ENCODE measurements around the gene TSPO2.

Gene TSPO2

GRCh38 chr6:41049955-41050354, 7.7 kb downstream of the TSPO2 start:
- DNase-seq (ENCODE audit: low read depth in 1 of 2, low spot score in 1 of 2): no peak

GRCh38 chr6:41050536-41050935, 8.3 kb downstream of the TSPO2 start:
- no peak for DNase-seq (ENCODE audit: low read depth in 1 of 2, low spot score in 1 of 2)

GRCh38 chr6:41051873-41052272, 9.6 kb downstream of the TSPO2 start:
- DNase-seq (ENCODE audit: low read depth in 1 of 2, low spot score in 1 of 2): no peak

- DNase-seq (ENCODE audit: low read depth in 1 of 2, low spot score in 1 of 2): no peak
Observed at GRCh38 chr6:41053041-41053440, 10.8 kb downstream of the TSPO2 start, which contains the start of gene APOBEC2. Gene APOBEC2 (plus strand): TSS chr6:41053202. CDS start chr6:41053348, 146 bp downstream.

GRCh38 chr6:41054511-41054910, 12.2 kb downstream of the TSPO2 start:
- DNase-seq (ENCODE audit: low read depth in 1 of 2, low spot score in 1 of 2): no peak

- no peak for DNase-seq (ENCODE audit: low read depth in 1 of 2, low spot score in 1 of 2)
Observed at GRCh38 chr6:41055149-41055548, 12.9 kb downstream of the TSPO2 start.

GRCh38 chr6:41056768-41057490, 14.7 kb downstream of the TSPO2 start:
- DNase-seq (ENCODE audit: low read depth in 1 of 2, low spot score in 1 of 2): no peak

- DNase-seq (ENCODE audit: low read depth in 1 of 2, low spot score in 1 of 2): no peak
Observed at GRCh38 chr6:41058783-41059181, 16.5 kb downstream of the TSPO2 start.

GRCh38 chr6:41059556-41059955, 17.3 kb downstream of the TSPO2 start:
- DNase-seq (ENCODE audit: low read depth in 1 of 2, low spot score in 1 of 2): no peak

- DNase-seq (ENCODE audit: low read depth in 1 of 2, low spot score in 1 of 2): no peak
Observed at GRCh38 chr6:41061196-41061726, 19.0 kb downstream of the TSPO2 start.

GRCh38 chr6:41062056-41062455, 19.8 kb downstream of the TSPO2 start:
- DNase-seq (ENCODE audit: low read depth in 1 of 2, low spot score in 1 of 2): no peak

GRCh38 chr6:41063884-41064285, 21.6 kb downstream of the TSPO2 start:
- DNase-seq (ENCODE audit: low read depth in 1 of 2, low spot score in 1 of 2): no peak

GRCh38 chr6:41064841-41065240, 22.6 kb downstream of the TSPO2 start:
- DNase-seq (ENCODE audit: low read depth in 1 of 2, low spot score in 1 of 2): no peak

GRCh38 chr6:41065550-41066026, 23.3 kb downstream of the TSPO2 start:
- no peak for DNase-seq (ENCODE audit: low read depth in 1 of 2, low spot score in 1 of 2)

- peak; percentile 20 to 52 for DNase-seq (ENCODE audit: low read depth in 1 of 2, low spot score in 1 of 2)
Observed at GRCh38 chr6:41066867-41067304, 24.6 kb downstream of the TSPO2 start.

- DNase-seq (ENCODE audit: low read depth in 1 of 2, low spot score in 1 of 2): no peak
Observed at GRCh38 chr6:41071501-41071922, 29.2 kb downstream of the TSPO2 start.

- peak; percentile 99 to 100 for DNase-seq (ENCODE audit: low read depth in 1 of 2, low spot score in 1 of 2)
Observed at GRCh38 chr6:41071923-41072835, 29.9 kb downstream of the TSPO2 start, which contains the start of gene OARD1. Gene OARD1 (minus strand): TSS chr6:41072356. CDS start chr6:41071634, 722 bp downstream.

GRCh38 chr6:41072836-41073202, 30.6 kb downstream of the TSPO2 start, which contains the start of gene NFYA:
Gene NFYA (plus strand): TSS chr6:41072974. CDS start chr6:41079090, 6,116 bp downstream.
- peak in 1 of 2 donors; percentile 99 for DNase-seq (ENCODE audit: low read depth in 1 of 2, low spot score in 1 of 2)

- peak; percentile 55 to 69 for DNase-seq (ENCODE audit: low read depth in 1 of 2, low spot score in 1 of 2)
Observed at GRCh38 chr6:41073203-41073967, 31.1 kb downstream of the TSPO2 start.

- DNase-seq (ENCODE audit: low read depth in 1 of 2, low spot score in 1 of 2): no peak
Observed at GRCh38 chr6:41073968-41074691, 31.9 kb downstream of the TSPO2 start.
